ENCODE results near the gene NPTXR.
A peak's percentile ranks its signal among the peaks of the same experiment; 100 is the strongest.
"Not testable (repeated sequence)": the region's sequence is repeated elsewhere in the genome, so short reads cannot be mapped to it uniquely, and the experiment has no call there.

The NPTXR gene

DNA sequence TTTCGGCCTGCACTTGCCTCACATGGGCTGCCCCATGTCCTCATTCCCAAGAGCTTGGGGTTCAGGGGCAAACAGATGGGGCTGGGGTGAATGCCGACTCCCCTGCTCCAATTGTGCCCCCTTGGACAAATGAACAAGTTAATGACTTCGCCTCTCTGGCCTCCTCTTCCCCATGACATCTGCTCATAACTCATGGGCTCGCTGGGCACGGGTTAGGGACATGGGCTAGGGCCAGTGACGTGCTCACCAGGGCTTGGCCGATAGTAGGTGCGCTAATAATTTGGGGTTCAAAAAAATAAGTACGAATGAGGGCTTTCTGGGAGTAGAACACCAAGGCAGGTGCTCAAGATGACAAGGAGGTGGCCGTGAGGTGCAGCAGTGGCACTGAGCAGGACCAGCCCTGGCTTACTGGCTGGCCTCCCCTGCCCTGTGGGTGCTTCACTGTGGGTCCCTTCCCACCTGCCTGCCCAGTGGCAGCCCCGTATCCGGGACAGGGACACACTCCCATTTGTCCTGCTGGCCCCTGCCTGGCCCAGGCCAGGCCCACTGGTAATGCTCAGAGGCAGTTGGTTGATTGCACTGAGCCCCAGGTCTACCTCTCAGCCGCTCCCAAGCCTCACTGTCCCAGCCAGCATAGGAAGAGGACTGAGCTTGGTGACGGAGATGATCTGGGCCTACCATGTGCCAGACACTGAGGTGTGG is 15.9 kb upstream of the NPTXR start:
- no peak for DNase-seq
- in situ Hi-C loops (cut with MboI; ENCODE audit: low pct_unique_long_range_greater_than_20kb, low sequenced_read_pairs): no loop called here

DNA sequence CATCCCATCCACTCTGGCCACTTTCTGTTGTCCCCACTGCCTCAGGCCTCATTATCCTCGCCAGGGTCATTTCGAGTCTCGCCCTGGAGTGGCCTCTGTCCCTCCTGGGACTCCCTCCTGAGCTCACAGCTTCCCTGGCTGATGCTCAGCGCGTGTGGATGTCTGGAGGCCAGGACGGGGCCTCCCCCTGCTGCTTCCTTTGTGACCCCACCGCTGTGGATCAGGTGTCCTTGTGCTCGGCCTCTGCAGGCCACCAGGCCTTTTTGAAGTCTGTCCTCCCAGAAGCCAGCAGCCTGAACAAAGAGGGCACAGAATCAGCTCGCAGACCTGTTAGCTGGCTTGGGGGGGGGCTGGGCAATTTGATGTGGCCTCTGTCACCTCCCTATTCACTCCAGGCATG is 14.7 kb upstream of the NPTXR start:
- in situ Hi-C loops (cut with MboI; ENCODE audit: low pct_unique_long_range_greater_than_20kb, low sequenced_read_pairs): no loop called here
- DNase-seq: no peak

DNA sequence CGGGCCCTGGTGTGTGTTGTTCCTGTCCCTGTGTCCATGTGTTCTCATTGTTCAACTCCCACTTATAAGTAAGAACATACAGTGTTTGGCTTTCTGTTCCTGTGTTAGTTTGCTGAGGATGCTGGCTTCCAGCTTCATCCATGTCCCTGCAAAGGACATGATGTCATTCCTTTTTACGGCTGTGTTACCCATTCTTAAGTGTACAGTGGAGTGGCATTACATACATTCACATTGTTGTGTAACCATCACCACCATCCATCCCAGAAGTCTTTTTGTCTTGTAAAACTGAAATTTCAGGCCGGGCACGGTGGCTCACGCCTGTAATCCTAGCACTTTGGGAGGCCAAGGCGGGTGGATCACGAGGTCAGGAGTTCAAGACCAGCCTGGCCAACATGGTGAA is 10.6 kb upstream of the NPTXR start:
- DNase-seq; in situ Hi-C loops (cut with MboI; ENCODE audit: low pct_unique_long_range_greater_than_20kb, low sequenced_read_pairs): not testable (repeated sequence)

DNA sequence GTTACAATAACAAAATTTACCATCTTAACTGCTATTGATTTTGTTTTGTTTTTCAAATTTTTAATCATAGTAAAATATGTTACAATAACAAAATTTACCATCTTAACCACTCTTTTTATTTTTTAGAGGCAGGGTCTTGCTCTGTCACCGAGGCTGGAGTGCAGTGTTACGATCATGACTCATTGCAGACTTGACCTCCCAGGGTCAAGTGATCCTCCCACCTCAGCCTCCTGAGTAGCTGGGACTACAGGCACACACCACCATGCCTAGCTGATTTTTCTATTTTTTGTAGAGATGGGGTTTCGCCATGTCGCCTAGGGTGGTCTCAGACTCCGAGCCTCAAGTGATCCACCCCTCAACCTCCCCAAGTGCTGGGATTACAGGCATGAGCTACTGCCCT is 10.1 kb upstream of the NPTXR start:
- in situ Hi-C loops (cut with MboI; ENCODE audit: low pct_unique_long_range_greater_than_20kb, low sequenced_read_pairs); DNase-seq: not testable (repeated sequence)

DNA sequence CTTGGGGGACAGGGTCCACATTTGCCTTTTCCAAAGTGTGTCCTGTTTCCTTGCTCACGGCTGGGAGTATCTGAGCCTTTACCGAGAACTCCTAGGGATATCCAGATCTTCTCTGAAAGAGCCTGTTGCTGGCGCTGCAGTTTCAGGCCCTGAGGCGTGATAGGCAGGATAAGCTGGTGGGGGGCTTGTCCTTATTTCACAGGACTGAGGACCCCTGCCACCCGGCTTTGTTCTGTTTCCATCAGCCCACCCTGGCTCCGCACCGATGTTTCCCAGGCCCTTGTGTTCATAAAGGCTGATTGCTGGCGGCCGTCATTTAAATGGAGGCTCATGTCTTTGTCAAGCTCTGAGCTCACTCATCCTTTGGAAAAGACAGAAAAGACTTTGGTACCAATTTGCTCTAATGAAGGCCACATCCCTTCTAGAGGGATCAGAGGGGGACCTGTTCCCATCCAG is 9.4 kb upstream of the NPTXR start:
- DNase-seq: no peak
- in situ Hi-C loops (cut with MboI; ENCODE audit: low pct_unique_long_range_greater_than_20kb, low sequenced_read_pairs): no loop called here

DNA sequence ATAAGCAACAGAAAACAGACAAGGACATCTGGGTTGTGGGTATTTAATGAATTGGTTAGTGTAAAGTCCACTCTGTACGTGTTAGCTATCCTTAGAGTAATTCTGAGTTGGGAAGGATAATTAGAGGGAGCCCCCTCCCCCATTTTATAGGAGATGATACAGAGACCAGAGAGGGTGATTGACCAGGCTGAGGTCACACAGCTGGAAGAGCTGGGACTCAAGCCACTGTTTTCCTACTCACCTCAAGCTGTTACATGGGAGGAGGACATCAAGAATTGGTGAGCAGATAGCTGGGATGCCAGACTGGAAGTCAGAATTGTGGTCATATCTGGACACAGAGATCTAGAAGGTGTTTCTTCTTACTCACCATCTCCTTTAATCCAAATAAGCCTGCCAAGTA is 8.7 kb upstream of the NPTXR start:
- in situ Hi-C loops (cut with MboI; ENCODE audit: low pct_unique_long_range_greater_than_20kb, low sequenced_read_pairs): no loop called here
- DNase-seq: no peak

DNA sequence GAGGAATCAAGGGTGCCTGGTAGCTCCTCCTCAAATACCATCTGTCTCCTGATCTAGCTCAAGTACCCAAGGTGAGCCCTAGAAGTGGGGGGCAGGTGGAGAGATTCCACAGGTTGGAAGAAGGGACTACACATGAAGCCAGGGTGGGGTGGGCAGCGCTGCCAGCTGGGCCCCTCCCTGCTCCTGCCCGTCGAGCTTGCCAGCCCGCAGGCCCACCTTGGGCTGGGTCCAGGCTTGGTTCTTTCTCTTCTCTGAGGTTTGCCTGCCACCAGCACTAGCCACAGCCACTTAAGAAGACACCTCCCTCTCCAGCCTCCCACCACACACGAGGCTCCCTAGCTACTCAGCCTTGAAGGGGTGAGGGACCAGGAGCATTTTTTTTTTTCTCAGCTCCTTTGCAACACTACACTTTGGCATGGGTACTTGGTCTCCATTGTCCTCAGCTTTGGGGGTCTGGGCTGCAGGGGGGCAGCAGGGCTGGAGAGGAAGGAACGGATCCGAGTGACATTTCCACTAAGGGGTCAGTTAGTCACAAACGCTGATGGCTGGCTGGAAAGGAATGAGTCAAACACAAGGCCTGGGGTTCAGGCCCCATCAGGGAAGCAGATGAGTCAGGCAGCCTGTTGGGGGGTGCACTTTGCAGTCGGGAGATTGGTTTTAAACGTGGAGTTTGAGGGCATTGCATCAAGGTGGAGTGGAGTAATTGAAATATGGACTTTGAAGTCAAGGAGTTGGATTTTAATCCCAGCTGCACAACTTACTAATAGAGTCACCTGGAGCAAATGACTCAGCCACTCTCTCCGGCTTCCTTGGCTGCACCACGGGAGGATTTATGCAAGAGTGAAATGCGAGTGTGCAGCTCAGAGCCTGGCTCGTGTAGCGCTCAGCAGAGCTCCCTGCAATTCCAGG is 7.4 kb upstream of the NPTXR start:
- in situ Hi-C loops (cut with MboI; ENCODE audit: low pct_unique_long_range_greater_than_20kb, low sequenced_read_pairs): no loop called here

DNA sequence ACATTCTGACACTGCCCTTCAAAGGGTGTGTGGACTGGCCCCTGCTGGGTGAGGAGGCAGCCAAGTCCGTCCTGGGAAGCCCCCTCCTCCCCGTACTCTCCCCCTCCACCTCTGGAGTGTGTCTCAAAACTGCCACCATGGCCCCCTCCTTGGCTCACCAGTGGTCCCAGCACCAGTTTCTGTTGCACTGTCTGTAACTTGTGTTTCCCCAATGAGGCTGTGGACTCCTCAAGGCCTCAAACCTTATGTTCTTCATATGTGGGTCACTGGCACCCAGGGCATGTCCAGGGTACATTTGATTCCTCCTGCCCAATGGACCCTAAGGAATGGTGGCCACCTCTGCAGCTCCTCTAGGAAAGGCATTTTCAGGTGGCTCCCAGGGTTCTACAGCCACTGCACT is 6.6 kb upstream of the NPTXR start:
- DNase-seq: no peak
- in situ Hi-C loops (cut with MboI; ENCODE audit: low pct_unique_long_range_greater_than_20kb, low sequenced_read_pairs): no loop called here

More for the DNA sequence above, 7.4 kb upstream of the NPTXR start:
- no peak for DNase-seq

DNA sequence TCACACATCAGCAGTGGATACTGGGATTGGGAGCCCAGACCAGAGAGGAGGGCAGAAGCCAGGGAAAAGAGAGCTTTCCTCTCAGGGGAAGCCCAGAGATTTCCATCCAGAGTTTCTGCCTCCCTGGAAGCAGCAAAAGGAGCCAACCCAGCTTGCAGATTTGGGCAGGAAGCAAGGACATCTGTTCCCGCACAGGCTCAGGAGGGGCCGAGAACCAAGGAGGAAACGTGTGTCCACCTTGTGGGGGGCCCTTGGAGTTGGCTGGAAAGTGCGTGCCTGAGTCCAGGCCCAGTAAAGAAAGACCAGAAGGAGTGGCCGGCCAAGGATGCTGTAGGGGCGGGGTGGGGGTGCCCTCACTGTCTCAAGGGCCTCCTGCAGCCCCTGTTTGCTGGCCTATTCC is 6.0 kb upstream of the NPTXR start:
- in situ Hi-C loops (cut with MboI; ENCODE audit: low pct_unique_long_range_greater_than_20kb, low sequenced_read_pairs): no loop called here

DNA sequence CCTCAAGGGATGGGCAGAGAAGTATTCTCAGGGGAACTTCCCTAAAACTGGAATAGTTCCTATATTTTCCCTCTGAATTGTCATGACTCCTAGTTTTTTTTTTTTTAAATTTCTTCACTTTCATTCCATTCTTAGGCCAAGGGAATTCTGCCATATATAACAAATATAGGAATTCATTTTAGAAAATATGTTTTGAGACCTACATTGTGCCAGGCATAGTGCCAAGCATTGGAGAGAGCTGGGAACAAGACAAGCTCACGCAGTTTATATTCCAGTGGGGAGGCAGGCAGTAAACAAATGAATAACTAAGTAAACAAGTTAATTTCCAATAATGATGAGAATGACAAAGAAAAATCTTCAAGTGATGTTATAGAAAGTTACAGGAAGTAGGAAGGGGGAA is 2.6 kb upstream of the NPTXR start:
- in situ Hi-C loops (cut with MboI; ENCODE audit: low pct_unique_long_range_greater_than_20kb, low sequenced_read_pairs): no loop called here
- DNase-seq: no peak

More for the DNA sequence above, 6.0 kb upstream of the NPTXR start:
- DNase-seq: no peak

DNA sequence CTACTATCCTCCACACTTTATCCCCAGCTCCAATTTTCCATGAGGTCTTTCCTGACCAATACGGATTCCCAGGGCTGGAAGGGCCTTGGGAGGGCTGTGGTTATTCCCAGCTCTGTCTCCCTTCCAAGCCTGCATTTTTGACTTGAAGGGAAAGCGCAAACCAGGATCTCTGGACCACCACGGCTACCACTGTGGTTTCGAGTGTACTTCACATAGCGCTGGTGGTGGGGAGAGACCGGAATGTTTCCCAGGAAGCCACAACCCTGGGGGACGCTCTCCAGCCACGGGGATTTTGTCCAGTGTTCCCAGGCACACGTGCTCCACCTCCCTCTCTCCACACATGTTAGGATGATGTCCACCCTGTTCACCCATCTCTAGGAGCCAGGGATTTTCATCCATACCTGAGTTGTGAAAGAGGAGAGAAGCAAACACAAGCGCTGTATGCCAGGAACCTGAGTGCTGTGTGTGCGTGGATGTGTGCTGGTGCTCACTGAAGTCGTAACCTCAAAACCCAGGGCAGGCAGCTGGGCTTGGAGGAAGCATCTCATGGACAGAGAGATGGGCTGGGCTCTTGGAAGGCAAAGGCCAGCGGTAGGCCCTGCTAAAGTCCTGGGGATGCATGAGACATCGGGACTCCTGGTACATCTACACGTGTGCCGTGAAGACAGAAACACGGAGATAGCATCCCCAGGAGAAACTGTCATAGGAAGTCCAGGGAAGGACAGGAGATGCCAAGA is 1.3 kb upstream of the NPTXR start:
- no peak for DNase-seq
- in situ Hi-C loops (cut with MboI; ENCODE audit: low pct_unique_long_range_greater_than_20kb, low sequenced_read_pairs): no loop called here

DNA sequence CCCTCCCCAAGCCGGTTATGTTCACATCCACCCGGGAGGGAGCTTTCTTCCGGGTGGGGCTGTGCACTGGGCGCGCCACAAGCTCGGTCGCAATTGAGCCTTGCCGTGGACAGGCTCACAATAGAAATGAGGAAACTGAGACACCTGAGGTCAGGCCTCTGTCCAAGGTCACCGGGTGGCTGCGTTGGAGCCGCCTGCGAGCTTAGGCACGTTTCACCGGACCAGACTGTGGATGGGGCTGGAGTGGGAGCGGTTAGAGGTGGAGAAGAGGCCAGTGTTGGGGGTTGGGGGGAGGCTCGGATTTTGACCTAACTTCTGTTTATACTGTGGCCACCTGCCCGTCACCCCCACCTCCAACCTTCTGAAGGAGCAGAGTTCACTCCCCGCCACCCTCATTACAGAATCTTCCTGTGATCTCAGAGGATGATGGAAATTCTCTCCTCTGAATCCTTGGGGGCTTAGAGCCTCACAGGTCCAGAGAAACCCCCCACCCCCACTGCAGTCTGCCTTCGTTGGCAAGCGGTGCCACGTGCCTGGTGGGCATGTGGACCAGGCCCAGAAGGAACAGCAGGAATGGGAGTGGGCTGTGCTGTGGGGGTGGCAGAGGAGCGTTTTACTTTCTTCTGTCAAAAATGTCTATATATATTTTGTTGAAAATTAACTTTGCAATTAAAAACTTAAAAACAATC is 631 bp upstream of the NPTXR start:
- in situ Hi-C loops (cut with MboI; ENCODE audit: low pct_unique_long_range_greater_than_20kb, low sequenced_read_pairs): no loop called here
- DNase-seq: peak; percentile 16

DNA sequence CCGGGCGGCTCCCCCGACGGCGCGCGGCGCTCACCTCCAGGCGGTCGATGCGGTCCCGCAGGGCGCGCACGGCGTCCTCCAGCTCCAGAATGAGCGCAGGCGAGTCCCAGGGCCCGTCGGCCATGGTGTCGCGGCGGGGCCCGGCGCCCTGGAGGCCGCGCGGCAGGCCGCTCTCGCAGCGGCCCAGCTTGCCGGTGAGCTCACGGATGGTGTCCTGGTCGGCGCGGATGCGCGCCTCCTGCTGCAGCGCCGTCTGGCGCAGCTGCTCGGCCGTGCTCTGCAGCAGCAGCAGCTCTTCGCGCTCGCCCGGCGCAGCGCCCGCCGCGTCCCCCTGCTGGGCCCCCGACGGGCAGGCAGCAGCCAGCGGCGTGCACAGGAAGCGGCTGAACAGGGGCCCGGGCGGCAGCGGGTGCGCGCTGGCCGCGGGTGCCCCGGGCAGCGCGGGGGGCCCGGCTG is 599 bp downstream of the NPTXR start:
- peak; percentile 62 for DNase-seq
- in situ Hi-C loops (cut with MboI; ENCODE audit: low pct_unique_long_range_greater_than_20kb, low sequenced_read_pairs): no loop called here

DNA sequence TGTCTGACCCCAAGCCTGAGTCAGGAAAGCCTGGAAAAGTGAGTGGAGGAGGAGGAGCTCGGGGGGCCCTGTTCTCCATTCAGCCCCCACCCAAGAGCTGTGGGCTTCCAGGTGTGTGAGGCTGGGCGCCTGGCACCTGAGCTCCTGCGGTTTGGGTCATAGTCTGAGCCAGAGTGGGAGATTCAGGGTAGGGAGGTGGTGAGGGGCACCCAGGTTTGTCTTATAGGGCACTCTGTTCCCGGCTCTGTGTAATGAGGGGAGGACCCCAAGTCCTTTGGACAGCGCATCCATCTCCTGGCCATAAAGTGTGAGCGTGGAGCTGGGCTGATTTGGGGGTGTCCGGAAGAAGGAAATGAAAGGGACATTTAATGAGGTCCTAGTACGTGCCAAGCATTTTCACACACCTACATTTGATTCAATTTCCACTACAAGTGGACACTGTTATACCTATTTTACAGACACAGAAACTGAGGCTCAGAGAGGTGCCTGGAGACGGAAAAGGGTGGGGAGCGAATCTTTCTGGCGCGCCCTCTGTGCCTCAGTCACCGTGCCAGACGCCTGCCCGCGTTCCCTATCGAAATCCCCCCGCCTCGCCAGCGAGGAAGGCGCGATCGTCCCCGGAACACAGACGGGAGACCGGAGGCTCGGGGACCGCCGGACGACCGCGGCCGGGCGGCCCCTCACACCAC is 1.2 kb downstream of the NPTXR start:
- in situ Hi-C loops (cut with MboI; ENCODE audit: low pct_unique_long_range_greater_than_20kb, low sequenced_read_pairs): no loop called here
- DNase-seq: no peak

DNA sequence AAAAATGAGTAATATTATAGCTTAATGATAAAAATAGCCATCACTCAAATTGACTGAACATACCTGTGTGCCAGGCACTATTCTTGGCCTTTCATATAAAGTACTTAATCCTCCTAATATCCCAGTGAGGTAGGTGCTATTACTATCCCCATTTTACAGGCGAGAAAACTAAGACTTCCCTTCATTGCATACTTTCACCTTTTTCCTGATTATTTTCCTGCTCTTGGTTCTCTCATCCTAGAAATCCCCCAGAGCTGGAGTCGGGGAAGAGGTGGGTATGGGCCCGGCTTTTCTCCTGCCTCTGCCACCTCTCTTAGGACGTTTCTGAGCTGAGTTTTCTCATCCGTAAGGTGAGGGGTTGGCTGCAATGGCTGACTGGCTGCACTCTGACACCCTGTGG is 2.2 kb downstream of the NPTXR start:
- no peak for DNase-seq
- in situ Hi-C loops (cut with MboI; ENCODE audit: low pct_unique_long_range_greater_than_20kb, low sequenced_read_pairs): no loop called here

DNA sequence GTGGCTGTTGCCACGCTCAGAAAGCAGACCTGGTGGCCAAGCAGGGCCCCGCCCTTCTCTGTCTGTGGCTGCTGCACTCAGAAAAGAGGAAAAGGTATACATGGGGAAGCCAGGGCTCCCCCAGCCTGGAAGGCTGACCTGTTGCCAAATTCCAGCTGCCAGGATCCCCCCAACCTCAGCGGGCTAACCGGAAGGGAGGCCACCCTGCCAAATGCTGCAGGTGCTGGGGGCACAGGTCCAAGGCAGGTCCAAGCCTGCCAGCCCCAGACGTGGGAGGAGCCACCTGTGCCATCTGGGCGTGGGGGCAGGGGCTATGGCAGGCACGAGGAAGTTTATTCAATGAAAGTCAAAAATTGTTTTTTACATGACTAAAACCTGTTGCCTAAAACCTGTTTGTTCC is 2.6 kb downstream of the NPTXR start:
- no peak for DNase-seq
- in situ Hi-C loops (cut with MboI; ENCODE audit: low pct_unique_long_range_greater_than_20kb, low sequenced_read_pairs): no loop called here

DNA sequence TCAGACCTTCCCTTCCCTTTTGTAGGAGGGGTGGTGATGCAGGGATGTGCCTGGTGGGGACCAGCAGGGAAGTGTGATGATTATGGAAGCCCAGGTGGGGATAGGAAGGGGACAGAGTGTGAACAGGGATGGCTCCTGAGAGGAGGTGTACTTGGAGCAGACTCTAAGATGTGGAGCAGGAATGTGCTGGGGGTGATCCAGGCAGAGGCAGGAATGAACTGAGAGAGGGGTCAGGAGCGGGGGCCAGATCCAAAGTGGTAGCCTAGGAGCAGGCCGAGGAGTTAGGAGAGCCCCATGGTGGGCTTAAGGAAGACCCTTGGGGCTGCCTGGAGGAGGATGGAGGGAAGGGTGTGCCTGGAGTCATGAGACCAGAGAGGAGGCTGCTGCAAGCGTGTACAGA is 3.7 kb downstream of the NPTXR start:
- in situ Hi-C loops (cut with MboI; ENCODE audit: low pct_unique_long_range_greater_than_20kb, low sequenced_read_pairs): no loop called here
- no peak for DNase-seq

DNA sequence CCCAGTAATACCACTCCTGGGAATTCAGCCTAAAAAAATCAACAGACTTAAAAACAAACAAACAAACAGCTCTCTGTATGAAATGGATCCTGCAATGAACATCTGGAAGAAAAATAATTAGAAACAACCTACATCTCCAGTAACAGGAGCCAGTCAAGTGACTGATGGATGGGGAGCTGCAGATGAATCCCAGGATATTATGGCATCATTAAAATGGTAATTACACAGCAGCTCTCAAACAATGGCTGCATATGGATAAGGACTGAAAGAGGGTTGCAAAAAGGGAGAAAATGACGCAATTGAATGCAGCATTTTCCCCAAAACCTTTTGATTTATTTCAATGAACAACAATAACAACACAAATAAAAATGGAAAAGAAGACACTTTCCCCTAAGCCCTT is 4.1 kb downstream of the NPTXR start:
- no peak for DNase-seq
- in situ Hi-C loops (cut with MboI; ENCODE audit: low pct_unique_long_range_greater_than_20kb, low sequenced_read_pairs): no loop called here

Data from KBM-7 (cell line).